SK-N-SH treated with all-trans-retinoic acid at 6 μM for 48 hours (cell line): Measurements from ENCODE around the gene LAMB4.

Source experiments
- BACH2 ChIP-seq: fragments of 250-450 bp; sonication (Bioruptor Pico); IDR thresholded peaks from 2 replicates; pipeline ENCODE4 v1.9.0; 2021; ENCODE audit warnings: mild to moderate bottlenecking, borderline replicate concordance
- GLIS3 ChIP-seq: fragments of 250-450 bp; sonication (Bioruptor Pico); IDR thresholded peaks from 2 replicates; pipeline ENCODE4 v1.5.0; 2020; ENCODE audit warnings: mild to moderate bottlenecking, moderate library complexity
- PATZ1 ChIP-seq: fragments of 250-450 bp; sonication (Bioruptor Pico); IDR thresholded peaks from 2 replicates; pipeline ENCODE4 v1.8.0; 2020; ENCODE audit warnings: mild to moderate bottlenecking, moderate library complexity, borderline replicate concordance
- PPARA ChIP-seq: fragments of 250-450 bp; sonication (Bioruptor Pico); IDR thresholded peaks from 2 replicates; pipeline ENCODE4 v1.5.0; 2020; ENCODE audit warnings: mild to moderate bottlenecking, borderline replicate concordance
- TCF4 ChIP-seq: fragments of 250-450 bp; sonication (Bioruptor Pico); IDR thresholded peaks from 2 replicates; pipeline ENCODE4 v1.8.0; 2021; ENCODE audit warnings: mild to moderate bottlenecking, moderate library complexity, borderline replicate concordance
- ZFP30 ChIP-seq: fragments of 450-650 bp; formaldehyde crosslinking; IDR thresholded peaks from 2 replicates; pipeline ENCODE4 v1.5.0; 2022; ENCODE audit warnings: mild to moderate bottlenecking, moderate library complexity
- ZNF8 ChIP-seq: fragments of 450-650 bp; formaldehyde crosslinking; IDR thresholded peaks from 2 replicates; pipeline ENCODE4 v1.5.0; 2020; ENCODE audit warnings: mild to moderate bottlenecking, moderate library complexity

DNA sequence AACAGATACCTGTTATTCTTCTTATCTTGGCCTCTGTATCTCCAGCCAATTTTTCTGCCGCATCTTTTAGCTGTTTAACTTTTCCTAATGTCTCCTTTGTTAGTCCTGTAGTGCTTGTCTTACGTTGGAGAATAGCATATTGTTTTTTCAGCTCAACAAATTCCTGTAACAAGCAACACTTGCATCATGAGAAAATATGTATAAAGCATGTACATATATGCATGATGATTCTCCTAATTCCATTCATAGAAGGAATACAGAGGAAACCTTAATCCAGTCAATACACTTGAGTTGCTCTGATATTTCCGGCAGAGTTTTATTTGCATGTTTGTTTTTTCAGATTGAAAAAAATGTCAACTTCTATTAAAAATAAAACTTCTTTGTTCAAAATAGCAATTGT lies 101.1 kb downstream of the LAMB4 start:
- TF ChIP-seq BACH2 (CRISPR knock-in tag) = no peak
- no peak for TF ChIP-seq ZFP30 (CRISPR knock-in tag)
- no peak for TF ChIP-seq TCF4 (CRISPR knock-in tag)
- no peak for TF ChIP-seq ZNF8 (CRISPR knock-in tag)
- no peak for TF ChIP-seq PPARA (CRISPR knock-in tag)
- TF ChIP-seq GLIS3 (CRISPR knock-in tag) = no peak
- no peak for TF ChIP-seq PATZ1 (CRISPR knock-in tag)
